HG03432 (cell line): Measurements from ENCODE around the gene SOX12.

Source experiments
- ATAC-seq: cut with Tn5 transposase; IDR thresholded peaks from one replicate; pipeline ENCODE4 v1.9.1; 2021; ENCODE audit warnings: mild to moderate bottlenecking, moderate library complexity; ENCODE audit not compliant: unreplicated experiment

The SOX12 gene

GRCh38 chr20:325045-325888 is at the start of gene SOX12:
Gene SOX12 (plus strand): TSS chr20:325552. CDS start chr20:325925, 373 bp downstream.
- ATAC-seq = peak; percentile 79

GRCh38 chr20:275791-276190 is 49.6 kb upstream of the SOX12 start:
- no peak for ATAC-seq

- no peak for ATAC-seq
Measured at GRCh38 chr20:276620-277495, 48.5 kb upstream of the SOX12 start.

- no peak for ATAC-seq
Measured at GRCh38 chr20:277496-277781, 47.9 kb upstream of the SOX12 start.

- no peak for ATAC-seq
Measured at GRCh38 chr20:278181-278580, 47.2 kb upstream of the SOX12 start.

- no peak for ATAC-seq
Measured at GRCh38 chr20:278607-279571, 46.5 kb upstream of the SOX12 start.

- ATAC-seq = no peak
Measured at GRCh38 chr20:284172-284571, 41.2 kb upstream of the SOX12 start.

- ATAC-seq = no peak
Measured at GRCh38 chr20:286508-286907, 38.8 kb upstream of the SOX12 start.

GRCh38 chr20:288956-289692 is 36.2 kb upstream of the SOX12 start:
- ATAC-seq = no peak

- no peak for ATAC-seq
Measured at GRCh38 chr20:289693-290083, 35.7 kb upstream of the SOX12 start.

GRCh38 chr20:290084-290831 is 35.1 kb upstream of the SOX12 start, which contains the start of gene C20orf96:
Gene C20orf96 (minus strand): TSS chr20:290750. CDS start chr20:290610, 140 bp downstream.
- ATAC-seq = peak; percentile 88

- no peak for ATAC-seq
Measured at GRCh38 chr20:294602-295001, 30.8 kb upstream of the SOX12 start.

GRCh38 chr20:295804-296203 is 29.5 kb upstream of the SOX12 start:
- ATAC-seq = no peak

GRCh38 chr20:297098-297924 is 28.0 kb upstream of the SOX12 start, which contains the start of gene ZCCHC3:
Gene ZCCHC3 (plus strand): TSS chr20:297570. CDS start chr20:297587, 17 bp downstream.
- peak; percentile 83 for ATAC-seq

GRCh38 chr20:297925-298775 is 27.2 kb upstream of the SOX12 start:
- ATAC-seq = peak; percentile 28

GRCh38 chr20:298776-299391 is 26.5 kb upstream of the SOX12 start:
- ATAC-seq = no peak

GRCh38 chr20:300345-300990 is 24.9 kb upstream of the SOX12 start:
- no peak for ATAC-seq
